GM12878 (cell line): ENCODE data around the gene VSIG8. TPM values are rescaled to one million over a fixed set of nuclear protein-coding genes. Genes with fewer than 3 reads are reported as not detected.

ENCODE experiments used
- ATAC-seq: fragments of 200-7000 bp; cut with Tn5 transposase; 3 replicates; pipeline ENCODE4 v1.9.1; 2020; ENCODE audit warnings: mild to moderate bottlenecking, moderate library complexity
- BruUV-seq: library from RNA; stranded (reverse); fragments of 400-500 nt; replicated peaks from 2 replicates; lab custom pipeline; 2021; lab: Mats Ljungman, UMichigan
- CTCF ChIA-PET: fragments of 300-600 bp; sonication (Branson Sonifier 250); formaldehyde crosslinking; extraction: SDS; loops from one replicate; lab custom pipeline; 2021; ENCODE audit warnings: inconsistent platforms; lab: Yijun Ruan, JAX
- POLR2A ChIA-PET: fragments of 350-600 bp; formaldehyde crosslinking; extraction: SDS; loops from one replicate; lab custom pipeline; 2021; ENCODE audit warnings: inconsistent platforms; lab: Charles Lee
- RAD21 ChIA-PET: fragments of 300-600 bp; sonication (Branson Sonifier 250); formaldehyde crosslinking; loops from one replicate; lab custom pipeline; 2023; ENCODE audit warnings: antibody characterized with exemption; ENCODE audit not compliant: unreplicated experiment; lab: Charles Lee
- SMC1A ChIA-PET: fragments of 300-600 bp; sonication (Branson Sonifier 250); formaldehyde crosslinking; loops from one replicate; lab custom pipeline; 2023; ENCODE audit not compliant: unreplicated experiment, uncharacterized antibody; lab: Charles Lee
- DNase-seq: peaks from one replicate; pipeline ENCODE4 v3.0.0-alpha.2; 2011; ENCODE audit warnings: low read depth, low spot score
- FAIRE-seq: peaks from 3 replicates; lab custom pipeline; 2011; peaks lifted over from hg19 to GRCh38; lab: Jason Lieb, UNC
- H2AFZ ChIP-seq: 2 replicates; pipeline ENCODE4 v1.6.0; 2011; ENCODE audit warnings: low read depth, low read length, control low read depth; ENCODE audit not compliant: control insufficient read depth
- H3K27ac ChIP-seq: 2 replicates; pipeline ENCODE4 v1.5.1; 2011; ENCODE audit warnings: control low read depth; ENCODE audit not compliant: control insufficient read depth, insufficient read depth
- H3K27me3 ChIP-seq, 2 experiments: replicated peaks in 1 of 2; 2 replicates each; pipeline versions ENCODE4 v1.6.0 to v1.6.1; 2011; ENCODE audit warnings: low read length in 1 of 2; ENCODE audit not compliant: control insufficient read depth in 2 of 2, insufficient read depth in 2 of 2
- H3K36me3 ChIP-seq, 2 experiments: 2 replicates each; pipeline ENCODE4 v1.5.1; 2011; ENCODE audit warnings: low read length in 1 of 2; ENCODE audit not compliant: control insufficient read depth in 2 of 2, insufficient read depth in 2 of 2
- H3K4me1 ChIP-seq: 2 replicates; pipeline ENCODE4 v1.6.1; 2011; ENCODE audit warnings: mild to moderate bottlenecking, low read length, moderate library complexity, mixed read lengths; ENCODE audit not compliant: control insufficient read depth, insufficient read depth
- H3K4me2 ChIP-seq: 2 replicates; pipeline ENCODE4 v1.6.0; 2011; ENCODE audit warnings: control low read depth; ENCODE audit not compliant: control insufficient read depth, insufficient read depth
- H3K4me3 ChIP-seq: fragments of 200-600 bp; sonication (generic); 2 replicates; pipeline ENCODE4 v1.5.1; 2016
- H3K79me2 ChIP-seq: 2 replicates; pipeline ENCODE4 v1.6.0; 2011; ENCODE audit warnings: low read length; ENCODE audit not compliant: control insufficient read depth, insufficient read depth
- H3K9ac ChIP-seq: 2 replicates; pipeline ENCODE4 v1.8.0; 2011; ENCODE audit warnings: low read length, control low read depth, mixed read lengths; ENCODE audit not compliant: control insufficient read depth, insufficient read depth
- H3K9me3 ChIP-seq: replicated peaks from 3 replicates; pipeline ENCODE4 v1.5.1; 2011; ENCODE audit warnings: mild to moderate bottlenecking, low read length; ENCODE audit not compliant: control insufficient read depth, insufficient read depth
- H4K20me1 ChIP-seq: 2 replicates; pipeline ENCODE4 v1.6.0; 2011; ENCODE audit not compliant: control insufficient read depth, insufficient read depth
- BCL11A ChIP-seq: IDR thresholded peaks from 2 replicates; pipeline ENCODE4 v1.6.1; 2011; ENCODE audit warnings: low read depth, low read length
- BMI1 ChIP-seq: fragments of 450-650 bp; IDR thresholded peaks from 2 replicates; pipeline ENCODE4 v1.6.1; 2016; ENCODE audit warnings: mild to moderate bottlenecking, moderate library complexity, borderline replicate concordance
- CBX5 ChIP-seq: sonication (generic); IDR thresholded peaks from 2 replicates; pipeline ENCODE4 v1.6.1; 2016; ENCODE audit warnings: low read depth, moderate library complexity, mild to moderate bottlenecking, inconsistent platforms
- CHD4 ChIP-seq: fragments of 200-600 bp; sonication (generic); IDR thresholded peaks from 2 replicates; pipeline ENCODE4 v1.6.1; 2016; ENCODE audit warnings: mild to moderate bottlenecking
- NFYA ChIP-seq: IDR thresholded peaks from 2 replicates; pipeline ENCODE4 v1.6.1; 2011; ENCODE audit warnings: low read depth, mild to moderate bottlenecking, low read length, improper control_type of control experiment, borderline replicate concordance
- POLR2A ChIP-seq: IDR thresholded peaks from 2 replicates; pipeline ENCODE4 v1.6.1; 2011; ENCODE audit warnings: low read depth, mild to moderate bottlenecking, low read length
- SIX5 ChIP-seq: IDR thresholded peaks from 2 replicates; pipeline ENCODE4 v1.6.1; 2011; ENCODE audit warnings: mild to moderate bottlenecking, low read depth, low read length, moderate library complexity; ENCODE audit not compliant: severe bottlenecking
- SRF ChIP-seq, 2 experiments: IDR thresholded peaks; 2 replicates each; pipeline ENCODE4 v1.6.1; 2011; ENCODE audit warnings: low read depth in 2 of 2, low read length in 2 of 2, mild to moderate bottlenecking in 1 of 2, moderate library complexity in 1 of 2
- ZNF274 ChIP-seq: IDR thresholded peaks from one replicate; pipeline ENCODE4 v1.8.0; 2011; ENCODE audit not compliant: insufficient read length, insufficient read depth
- WGBS: methylation state at CpG from one replicate; pipeline ENCODE4 v1.1.6; 2016; ENCODE audit warnings: low lambda C conversion rate; ENCODE audit not compliant: insufficient replicate concordance, insufficient coverage; ENCODE audit errors: missing lambda C conversion rate; 5-methylcytosine and 5-hydroxymethylcytosine counted together
- in situ Hi-C: fragments of 300-500 bp; cut with MboI; formaldehyde crosslinking; loops from 9 replicates; pipeline ENCODE4 v1.14.3; 2018; ENCODE audit warnings: mixed read lengths
- intact Hi-C: fragments of 100-400 bp; cut with micrococcal nuclease; formaldehyde crosslinking; loops from one replicate; pipeline ENCODE4 v1.14.2; 2022; ENCODE audit not compliant: unreplicated experiment
- polyA plus RNA-seq, 11 experiments: library from polyadenylated mRNA; depleted of rRNA in 4 of 11; unstranded in 6 of 11; stranded (reverse) in 5 of 11; fragments of >200 nt; fragmentation: Nextera tagmentation in 4 of 11; fragmentation: Illumina TruSeq in 1 of 11; extraction: Ambion mirVana in 4 of 11; extraction: Trizol in 1 of 11; gene quantifications; 1 replicate in 1 of 11; 2 replicates in 10 of 11; pipeline versions ENCODE4 v1.2.1 to v1.2.3, GENCODE V29; 2011 to 2016; ENCODE audit warnings: inconsistent platforms in 2 of 11, missing spikeins in 2 of 11, low read depth in 1 of 11
- total RNA-seq, 4 experiments: library from RNA; depleted of rRNA in 3 of 4; stranded (reverse); fragments of >200 nt in 3 of 4; fragmentation: Illumina TruSeq in 1 of 4; extraction: Trizol in 1 of 4; gene quantifications; 2 replicates each; pipeline versions ENCODE4 v1.2.1 to v1.2.3, GENCODE V29; 2013 to 2021
- TF ChIP-seq, protein P1 (sequence below): fragments of 450-650 bp; IDR thresholded peaks from 2 replicates; pipeline ENCODE4 v1.6.1; 2017; ENCODE audit warnings: antibody characterized with exemption, mild to moderate bottlenecking, moderate library complexity
- TF ChIP-seq, protein P2 (sequence below): fragments of 150-350 bp; IDR thresholded peaks from 2 replicates; pipeline ENCODE4 v1.6.1; 2014; ENCODE audit warnings: mild to moderate bottlenecking, low read depth, low read length
- TF ChIP-seq, protein P3 (sequence below): IDR thresholded peaks from 2 replicates; pipeline ENCODE4 v1.6.1; 2012; ENCODE audit warnings: low read depth, low read length, improper control_type of control experiment
- TF ChIP-seq, protein P4 (sequence below): fragments of 450-650 bp; formaldehyde crosslinking; IDR thresholded peaks from 2 replicates; pipeline ENCODE4 v1.4.0; 2020; ENCODE audit warnings: mild to moderate bottlenecking, moderate library complexity

VSIG8 gene
- total and polyA plus RNA-seq, 10 of the 15 experiments (the other 5 are each of a cell fraction or from before 2014, with no cell fraction given), result not detected

DNA sequence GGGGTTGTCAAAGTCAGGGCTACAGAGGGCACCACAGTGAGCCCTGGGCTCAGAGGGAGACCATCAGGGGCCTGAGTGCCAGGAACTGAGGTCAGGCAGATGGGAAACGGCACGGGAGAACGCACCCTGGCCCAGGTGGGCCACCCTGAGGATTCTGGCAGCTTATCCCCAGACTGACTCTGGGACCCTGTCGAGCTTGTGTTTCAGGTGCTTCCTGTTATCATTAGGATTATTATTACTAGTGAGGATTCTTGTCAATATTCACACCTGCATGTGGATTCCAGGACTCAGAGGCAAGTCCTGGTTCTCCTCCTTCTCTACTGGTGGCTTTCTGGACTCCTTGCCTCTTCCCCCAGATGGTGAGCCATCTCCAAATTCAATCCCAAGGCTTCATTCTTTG is 15.2 kb downstream of the VSIG8 start:
- H2AFZ ChIP-seq, result no peak overlapping the region
- ChIA-PET CTCF (no interaction called here), SMC1A (interaction anchor here (1.4 kb wide), 1 partner anchor 48 kb away, joined by 3 read pairs; no protein-coding TSS in a partner anchor), POLR2A (no interaction called here), RAD21 (no interaction called here)
- no peaks in the 10 kb centered on the region for H3K4me1 ChIP-seq
- H3K9me3 ChIP-seq, result no peaks in the 10 kb centered on the region
- H3K27ac ChIP-seq, result no peak overlapping the region
- H3K9ac ChIP-seq, result no peak overlapping the region
- no peak overlapping the region for H3K4me3 ChIP-seq
- WGBS, result 58% methylated on average over 4 of the region's 4 CpGs
- ATAC-seq (no peak), DNase-seq (no peak), FAIRE-seq (no peak)
- H4K20me1 ChIP-seq, result no peaks in the 10 kb centered on the region
- no TSS peak for BruUV-seq
- no peak overlapping the region for H3K4me2 ChIP-seq
- intact Hi-C loops (no loop called here), in situ Hi-C loops (no loop called here)
- TF ChIP-seq, protein P1, sequence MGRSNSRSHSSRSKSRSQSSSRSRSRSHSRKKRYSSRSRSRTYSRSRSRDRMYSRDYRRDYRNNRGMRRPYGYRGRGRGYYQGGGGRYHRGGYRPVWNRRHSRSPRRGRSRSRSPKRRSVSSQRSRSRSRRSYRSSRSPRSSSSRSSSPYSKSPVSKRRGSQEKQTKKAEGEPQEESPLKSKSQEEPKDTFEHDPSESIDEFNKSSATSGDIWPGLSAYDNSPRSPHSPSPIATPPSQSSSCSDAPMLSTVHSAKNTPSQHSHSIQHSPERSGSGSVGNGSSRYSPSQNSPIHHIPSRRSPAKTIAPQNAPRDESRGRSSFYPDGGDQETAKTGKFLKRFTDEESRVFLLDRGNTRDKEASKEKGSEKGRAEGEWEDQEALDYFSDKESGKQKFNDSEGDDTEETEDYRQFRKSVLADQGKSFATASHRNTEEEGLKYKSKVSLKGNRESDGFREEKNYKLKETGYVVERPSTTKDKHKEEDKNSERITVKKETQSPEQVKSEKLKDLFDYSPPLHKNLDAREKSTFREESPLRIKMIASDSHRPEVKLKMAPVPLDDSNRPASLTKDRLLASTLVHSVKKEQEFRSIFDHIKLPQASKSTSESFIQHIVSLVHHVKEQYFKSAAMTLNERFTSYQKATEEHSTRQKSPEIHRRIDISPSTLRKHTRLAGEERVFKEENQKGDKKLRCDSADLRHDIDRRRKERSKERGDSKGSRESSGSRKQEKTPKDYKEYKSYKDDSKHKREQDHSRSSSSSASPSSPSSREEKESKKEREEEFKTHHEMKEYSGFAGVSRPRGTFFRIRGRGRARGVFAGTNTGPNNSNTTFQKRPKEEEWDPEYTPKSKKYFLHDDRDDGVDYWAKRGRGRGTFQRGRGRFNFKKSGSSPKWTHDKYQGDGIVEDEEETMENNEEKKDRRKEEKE, result no peak
- TF ChIP-seq SIX5, result no peak
- TF ChIP-seq, protein P2, sequence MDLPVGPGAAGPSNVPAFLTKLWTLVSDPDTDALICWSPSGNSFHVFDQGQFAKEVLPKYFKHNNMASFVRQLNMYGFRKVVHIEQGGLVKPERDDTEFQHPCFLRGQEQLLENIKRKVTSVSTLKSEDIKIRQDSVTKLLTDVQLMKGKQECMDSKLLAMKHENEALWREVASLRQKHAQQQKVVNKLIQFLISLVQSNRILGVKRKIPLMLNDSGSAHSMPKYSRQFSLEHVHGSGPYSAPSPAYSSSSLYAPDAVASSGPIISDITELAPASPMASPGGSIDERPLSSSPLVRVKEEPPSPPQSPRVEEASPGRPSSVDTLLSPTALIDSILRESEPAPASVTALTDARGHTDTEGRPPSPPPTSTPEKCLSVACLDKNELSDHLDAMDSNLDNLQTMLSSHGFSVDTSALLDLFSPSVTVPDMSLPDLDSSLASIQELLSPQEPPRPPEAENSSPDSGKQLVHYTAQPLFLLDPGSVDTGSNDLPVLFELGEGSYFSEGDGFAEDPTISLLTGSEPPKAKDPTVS, result no peak
- TF ChIP-seq BCL11A, result no peak
- TF ChIP-seq NFYA, result no peak
- TF ChIP-seq, protein P3, sequence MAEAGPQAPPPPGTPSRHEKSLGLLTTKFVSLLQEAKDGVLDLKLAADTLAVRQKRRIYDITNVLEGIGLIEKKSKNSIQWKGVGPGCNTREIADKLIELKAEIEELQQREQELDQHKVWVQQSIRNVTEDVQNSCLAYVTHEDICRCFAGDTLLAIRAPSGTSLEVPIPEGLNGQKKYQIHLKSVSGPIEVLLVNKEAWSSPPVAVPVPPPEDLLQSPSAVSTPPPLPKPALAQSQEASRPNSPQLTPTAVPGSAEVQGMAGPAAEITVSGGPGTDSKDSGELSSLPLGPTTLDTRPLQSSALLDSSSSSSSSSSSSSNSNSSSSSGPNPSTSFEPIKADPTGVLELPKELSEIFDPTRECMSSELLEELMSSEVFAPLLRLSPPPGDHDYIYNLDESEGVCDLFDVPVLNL, result no peak
- no peak for TF ChIP-seq CBX5
- no peak for TF ChIP-seq POLR2A
- no peak for TF ChIP-seq CHD4
- no peak for TF ChIP-seq SRF (IDR thresholded peaks at IDR 0.05; ENCODE audit: low read depth in 2 of 2, low read length in 2 of 2)
- no peak for TF ChIP-seq BMI1
- TF ChIP-seq, protein P4, sequence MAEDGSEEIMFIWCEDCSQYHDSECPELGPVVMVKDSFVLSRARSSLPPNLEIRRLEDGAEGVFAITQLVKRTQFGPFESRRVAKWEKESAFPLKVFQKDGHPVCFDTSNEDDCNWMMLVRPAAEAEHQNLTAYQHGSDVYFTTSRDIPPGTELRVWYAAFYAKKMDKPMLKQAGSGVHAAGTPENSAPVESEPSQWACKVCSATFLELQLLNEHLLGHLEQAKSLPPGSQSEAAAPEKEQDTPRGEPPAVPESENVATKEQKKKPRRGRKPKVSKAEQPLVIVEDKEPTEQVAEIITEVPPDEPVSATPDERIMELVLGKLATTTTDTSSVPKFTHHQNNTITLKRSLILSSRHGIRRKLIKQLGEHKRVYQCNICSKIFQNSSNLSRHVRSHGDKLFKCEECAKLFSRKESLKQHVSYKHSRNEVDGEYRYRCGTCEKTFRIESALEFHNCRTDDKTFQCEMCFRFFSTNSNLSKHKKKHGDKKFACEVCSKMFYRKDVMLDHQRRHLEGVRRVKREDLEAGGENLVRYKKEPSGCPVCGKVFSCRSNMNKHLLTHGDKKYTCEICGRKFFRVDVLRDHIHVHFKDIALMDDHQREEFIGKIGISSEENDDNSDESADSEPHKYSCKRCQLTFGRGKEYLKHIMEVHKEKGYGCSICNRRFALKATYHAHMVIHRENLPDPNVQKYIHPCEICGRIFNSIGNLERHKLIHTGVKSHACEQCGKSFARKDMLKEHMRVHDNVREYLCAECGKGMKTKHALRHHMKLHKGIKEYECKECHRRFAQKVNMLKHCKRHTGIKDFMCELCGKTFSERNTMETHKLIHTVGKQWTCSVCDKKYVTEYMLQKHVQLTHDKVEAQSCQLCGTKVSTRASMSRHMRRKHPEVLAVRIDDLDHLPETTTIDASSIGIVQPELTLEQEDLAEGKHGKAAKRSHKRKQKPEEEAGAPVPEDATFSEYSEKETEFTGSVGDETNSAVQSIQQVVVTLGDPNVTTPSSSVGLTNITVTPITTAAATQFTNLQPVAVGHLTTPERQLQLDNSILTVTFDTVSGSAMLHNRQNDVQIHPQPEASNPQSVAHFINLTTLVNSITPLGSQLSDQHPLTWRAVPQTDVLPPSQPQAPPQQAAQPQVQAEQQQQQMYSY, result no peak
- TF ChIP-seq ZNF274, result no peak
- H3K79me2 ChIP-seq, result no peaks in the 10 kb centered on the region
- no peaks in the 10 kb centered on the region for H3K36me3 ChIP-seq
- H3K27me3 ChIP-seq, result peaks cover 2 to 12% of the 10 kb centered on the region in 2 experiments; a peak in 3 of 4 replicates
